Measurements from ENCODE around the gene KDM2B. TPM values are rescaled to one million over a fixed set of nuclear protein-coding genes. Genes with fewer than 3 reads are reported as not detected.

Gene KDM2B
- total and polyA plus RNA-seq, 2 of the 8 experiments (the other 6 are each of a cell fraction or from before 2014, with no cell fraction given) = 111 to 162 TPM

GRCh38 chr12:121536054-121536898 is 44.5 kb downstream of the KDM2B start:
- H2BK120ac ChIP-seq (replicated peaks; ENCODE audit: low read depth, low read length) = no peak overlapping the region
- no peak overlapping the region for H3K14ac ChIP-seq (ENCODE audit: insufficient read length)
- H3K4me3 ChIP-seq (ENCODE audit: extremely low read depth in 1 of 4, insufficient read depth in 2 of 4, low read depth in 3 of 4, low read length in 4 of 4) = peak overlapping the region in 3 of 4 experiments; percentile 41 to 59 (median 49); a peak in 7 of 8 replicates
- H3K27me3 ChIP-seq (replicated peaks in 1 of 4; ENCODE audit: control insufficient read depth in 3 of 4, extremely low read depth in 1 of 4, insufficient read depth in 3 of 4, low read length in 3 of 4) = peaks cover 0 to 9% (median 0%) of the 10 kb centered on the region in 4 experiments; a peak in 3 of 7 replicates
- no peak overlapping the region for H3K23ac ChIP-seq (ENCODE audit: insufficient read length)
- no peak overlapping the region for H3K4ac ChIP-seq (replicated peaks; ENCODE audit: insufficient read length, low read depth, low read length)
- H3K79me1 ChIP-seq (ENCODE audit: low read depth, low read length) = peaks cover 15% of the 10 kb centered on the region
- 18% methylated on average over 22 of the region's 36 CpGs; no CpG with 5 or more reads in 1 of the 2 experiments for WGBS, 2 experiments (ENCODE audit: extremely low coverage in 1 of 2, insufficient coverage in 1 of 2, insufficient read length in 1 of 2, insufficient replicate concordance in 2 of 2, low coverage in 1 of 2, low lambda C conversion rate in 2 of 2, missing lambda C conversion rate in 1 of 2)
- peaks cover 44 to 51% of the 10 kb centered on the region in 2 experiments for H4K20me1 ChIP-seq (replicated peaks in 1 of 2; ENCODE audit: control insufficient read depth in 1 of 2, insufficient read depth in 2 of 2, low read length in 2 of 2)
- FAIRE-seq (peak; percentile 78), DNase-seq (ENCODE audit: low read depth in 1 of 2, low spot score in 2 of 2) (peak in 1 of 2 experiments; percentile 84)
- ChIA-PET CTCF (ENCODE audit: partially characterized antibody) (interaction anchor here (0.6 to 1.8 kb wide), 4 partner anchors 10 to 57 kb away, joined by 3 to 6 read pairs (median 3); no protein-coding TSS in a partner anchor), POLR2A (ENCODE audit: partially characterized antibody) (interaction anchor here (0.7 to 40.9 kb wide), 14 partner anchors 8 to 157 kb away, joined by 3 to 793 read pairs (median 4); partner anchors contain the start of genes KDM2B and ORAI1)
- no peak overlapping the region; the same call in 1 of the 2 replicates for H2BK15ac ChIP-seq (ENCODE audit: low read length)
- peaks cover 7 to 32% (median 27%) of the 10 kb centered on the region in 4 experiments for H3K4me1 ChIP-seq (replicated peaks in 1 of 4; ENCODE audit: control insufficient read depth in 3 of 4, insufficient read depth in 4 of 4, low read length in 3 of 4)
- no peak overlapping the region for H2BK5ac ChIP-seq (ENCODE audit: low read depth, low read length)
- H2BK20ac ChIP-seq (ENCODE audit: low read length) = no peak overlapping the region
- no peak overlapping the region for H4K8ac ChIP-seq (ENCODE audit: extremely low read depth, insufficient read depth, low read length)
- H3K4me2 ChIP-seq (ENCODE audit: insufficient read depth in 1 of 2, low read depth in 2 of 2, low read length in 2 of 2) = peak overlapping the region; percentile 86 to 95
- H3K36me3 ChIP-seq (ENCODE audit: control insufficient read depth in 2 of 4, insufficient read depth in 4 of 4, low read length in 3 of 4) = peaks cover 18 to 30% (median 23%) of the 10 kb centered on the region in 4 experiments
- H3K9ac ChIP-seq (replicated peaks in 1 of 4; ENCODE audit: extremely low read depth in 1 of 4, low read depth in 3 of 4, low read length in 3 of 4) = no peak overlapping the region
- no peak overlapping the region for H3K56ac ChIP-seq (replicated peaks; ENCODE audit: insufficient read length, low read depth, low read length)
- peaks cover 0 to 35% of the 10 kb centered on the region in 2 experiments; a peak in 2 of 4 replicates for H3K79me2 ChIP-seq (ENCODE audit: control insufficient read depth in 1 of 2, insufficient read depth in 2 of 2, low read length in 2 of 2)
- TF ChIP-seq SP4 (IDR thresholded peaks at IDR 0.05; ENCODE audit: low read length) (peak; percentile 35; the same call in 1 of the 2 replicates), SAP30 (IDR thresholded peaks at IDR 0.05; ENCODE audit: insufficient read depth, insufficient replicate concordance, low read length) (peak; percentile 74), CTBP2 (IDR thresholded peaks at IDR 0.05; ENCODE audit: borderline replicate concordance, insufficient read depth, insufficient read length, low read length) (peak; percentile 100), BRCA1 (IDR thresholded peaks at IDR 0.05; ENCODE audit: low read depth, low read length) (no peak), EGR1 (IDR thresholded peaks at IDR 0.05; ENCODE audit: borderline replicate concordance, low read depth, low read length) (no peak), SIN3A (conservative IDR thresholded peaks at IDR 0.05 in 1 of 2, IDR thresholded peaks at IDR 0.05 in 1 of 2; ENCODE audit: low read depth in 1 of 2, low read length in 2 of 2) (peak; percentile 99)
- H2BK12ac ChIP-seq (ENCODE audit: low read depth, low read length) = no peak overlapping the region
- H4K91ac ChIP-seq (replicated peaks; ENCODE audit: insufficient read length, low read length) = no peak overlapping the region
- H3K18ac ChIP-seq (ENCODE audit: extremely low read depth, low read length) = no peak overlapping the region; the same call in 1 of the 2 replicates
- no peak overlapping the region for H4K5ac ChIP-seq (ENCODE audit: insufficient read length, low read depth, low read length)
- no peak overlapping the region for H2AFZ ChIP-seq (ENCODE audit: low read length)
- H2AK5ac ChIP-seq (ENCODE audit: low read depth, low read length) = no peak overlapping the region
- H3K23me2 ChIP-seq (ENCODE audit: low read depth, low read length) = peaks cover 14% of the 10 kb centered on the region
- no peak overlapping the region for H3K27ac ChIP-seq (ENCODE audit: low read depth, low read length)
- no peaks in the 10 kb centered on the region for H3K9me3 ChIP-seq (ENCODE audit: insufficient read depth in 2 of 2, low read depth in 1 of 2, low read length in 1 of 2)
